Activated naive CD8-positive, alpha-beta T cell treated with anti-CD3 and anti-CD28 coated beads for 36 hours (primary cell): ENCODE measurements around the gene CDH23. TPM values are rescaled to one million over a fixed set of nuclear protein-coding genes. Genes with fewer than 3 reads are reported as not detected.
A peak's percentile ranks its signal among the peaks of the same experiment; 100 is the strongest.

Source experiments
- DNase-seq: peaks from one replicate; pipeline ENCODE4 v3.0.0; 2021
- H3K27ac Mint-ChIP-seq: one replicate; pipeline ENCODE4 v1.8.0; 2022; ENCODE audit warnings: mild to moderate bottlenecking, moderate library complexity, mixed read lengths
- H3K27me3 Mint-ChIP-seq: one replicate; pipeline ENCODE4 v1.8.0; 2022; ENCODE audit warnings: mild to moderate bottlenecking, mixed read lengths
- H3K36me3 Mint-ChIP-seq: one replicate; pipeline ENCODE4 v1.8.0; 2021; ENCODE audit warnings: mild to moderate bottlenecking, mixed read lengths
- H3K4me1 Mint-ChIP-seq: one replicate; pipeline ENCODE4 v1.8.0; 2021; ENCODE audit warnings: mixed read lengths
- H3K4me3 Mint-ChIP-seq: one replicate; pipeline ENCODE4 v1.8.0; 2022; ENCODE audit warnings: mild to moderate bottlenecking, moderate library complexity, mixed read lengths
- H3K9me3 Mint-ChIP-seq: one replicate; pipeline ENCODE4 v1.8.0; 2022; ENCODE audit warnings: mixed read lengths
- total RNA-seq, 2 experiments: library from RNA; stranded (reverse); gene quantifications; one replicate each; pipeline ENCODE4 v1.2.3, GENCODE V29; 2021

The CDH23 gene
- total RNA-seq, 2 experiments from 2014 or later: 1.4 TPM

DNA sequence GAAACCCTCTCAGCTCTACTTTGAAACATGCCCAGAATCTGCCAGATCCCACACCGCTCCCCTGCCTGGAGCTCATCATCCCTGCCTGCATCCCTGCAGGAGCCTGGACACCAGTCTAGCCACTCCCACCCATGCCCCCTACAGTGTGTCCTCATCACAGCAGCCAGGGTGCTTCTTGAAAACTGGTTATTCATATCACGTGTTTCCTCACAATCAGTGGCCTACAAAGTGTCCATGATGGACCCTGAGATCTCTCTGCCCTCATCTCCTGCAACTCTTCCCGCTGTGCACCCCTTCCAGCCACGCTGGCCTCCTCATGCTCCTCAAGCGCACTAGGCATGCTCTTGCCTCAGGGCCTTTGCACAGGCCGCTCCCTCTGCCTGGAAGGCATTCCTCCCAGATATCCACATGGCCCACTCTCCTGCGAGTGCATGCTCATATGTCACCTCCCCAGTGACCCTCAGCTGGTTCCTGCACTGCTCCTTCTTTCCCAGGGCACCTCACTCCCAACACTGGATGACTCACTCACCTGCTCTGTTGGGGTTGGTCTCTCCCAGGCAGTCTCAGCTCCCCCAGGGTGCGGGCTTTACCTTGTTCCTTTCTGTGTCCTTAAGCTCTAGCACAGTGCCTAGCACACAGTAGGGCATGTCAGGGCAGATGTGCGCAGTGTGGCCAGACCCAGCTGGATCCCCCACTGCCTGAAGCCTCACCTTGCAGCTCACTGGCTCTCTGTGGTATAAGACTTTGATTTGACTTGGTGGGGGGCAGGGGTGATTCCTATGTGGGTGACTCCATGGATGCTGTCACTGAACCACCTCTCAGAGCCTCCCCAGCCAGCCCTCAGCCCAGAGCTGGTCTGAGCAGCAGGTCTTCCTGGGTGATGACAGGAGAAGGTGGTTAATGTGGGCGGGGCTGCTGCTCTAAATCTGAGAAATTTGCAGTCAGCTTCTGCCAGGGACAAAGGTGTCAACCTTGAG, 37.3 kb downstream of the CDH23 start:
- H3K27ac Mint-ChIP-seq: no peak overlapping the region
- DNase-seq: peak; percentile 13
- no peaks in the 10 kb centered on the region for H3K36me3 Mint-ChIP-seq
- H3K4me1 Mint-ChIP-seq: peaks cover 2% of the 10 kb centered on the region
- H3K9me3 Mint-ChIP-seq: no peaks in the 10 kb centered on the region
- no peak overlapping the region for H3K4me3 Mint-ChIP-seq
- H3K27me3 Mint-ChIP-seq: no peaks in the 10 kb centered on the region

DNA sequence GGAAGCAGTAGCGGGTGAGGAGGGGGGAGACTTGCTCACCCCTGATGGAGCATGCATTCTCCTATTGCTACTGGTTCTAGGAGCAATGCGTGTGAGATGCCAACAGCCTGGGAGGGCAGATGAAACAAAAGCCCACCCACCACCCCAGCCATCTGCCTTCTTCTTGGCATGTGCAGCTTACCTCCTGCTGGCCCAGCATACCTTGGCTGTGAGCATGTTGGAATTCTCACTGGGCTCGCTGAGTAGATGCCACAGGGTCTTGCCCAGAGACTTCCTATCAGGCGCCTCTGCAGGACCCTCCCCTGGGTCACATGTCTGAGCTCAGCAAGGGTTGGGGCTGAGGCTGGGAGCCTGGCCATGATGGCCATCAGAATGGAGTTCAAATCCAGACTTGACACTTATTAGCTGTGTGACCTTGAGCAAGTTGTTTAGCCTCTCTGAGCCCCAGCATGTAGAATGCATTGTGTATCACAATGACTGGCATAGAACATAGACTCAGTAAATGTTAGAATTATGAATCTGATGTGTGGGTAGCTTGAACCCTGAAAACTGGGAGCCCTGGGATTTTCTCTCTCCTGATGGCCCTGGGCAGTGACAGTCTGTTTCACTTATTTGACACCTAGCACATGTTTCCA, 38.2 kb downstream of the CDH23 start:
- Mint-ChIP-seq H3K27ac (no peak overlapping the region), H3K27me3 (no peaks in the 10 kb centered on the region), H3K4me3 (no peak overlapping the region), H3K36me3 (no peaks in the 10 kb centered on the region), H3K4me1 (peaks cover 2% of the 10 kb centered on the region), H3K9me3 (no peaks in the 10 kb centered on the region)
- DNase-seq: no peak

DNA sequence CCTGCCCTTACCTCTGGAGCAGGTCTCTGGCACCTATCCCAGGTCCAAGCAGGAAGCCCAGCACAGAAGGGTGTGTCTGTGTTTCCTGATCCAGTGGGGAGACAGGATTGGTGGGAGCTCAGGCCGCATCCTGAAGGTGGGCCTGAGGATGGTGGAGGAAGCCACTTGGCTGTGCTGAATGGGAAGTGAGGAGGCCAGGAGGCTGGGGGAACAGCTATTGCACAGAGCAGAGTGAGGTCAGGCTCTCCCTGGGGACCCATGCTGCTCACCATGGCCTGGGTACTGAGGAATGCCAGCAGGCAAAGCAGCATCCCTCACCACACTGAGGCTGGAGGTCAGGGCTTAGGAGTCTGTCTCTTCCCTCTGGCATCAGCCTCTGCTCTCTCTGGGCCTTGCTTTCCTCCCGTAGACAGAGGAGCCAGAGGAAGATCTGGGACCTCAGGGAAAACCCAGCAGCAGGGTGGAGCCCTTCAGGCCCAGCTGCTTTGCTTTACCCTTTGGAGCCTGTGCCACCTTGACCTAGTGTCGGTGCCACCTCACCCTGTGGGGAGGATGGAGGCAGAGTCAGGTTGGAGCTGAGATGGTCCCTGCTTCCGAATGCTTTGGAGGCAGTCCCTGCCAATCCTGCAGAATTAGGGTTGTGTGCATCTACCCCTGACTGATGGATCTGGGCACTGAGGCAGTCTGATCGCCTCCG, 39.0 kb downstream of the CDH23 start:
- Mint-ChIP-seq H3K9me3 (no peaks in the 10 kb centered on the region), H3K4me3 (no peak overlapping the region), H3K36me3 (no peaks in the 10 kb centered on the region), H3K27me3 (no peaks in the 10 kb centered on the region), H3K4me1 (peaks cover 2% of the 10 kb centered on the region), H3K27ac (no peak overlapping the region)
- DNase-seq: no peak

DNA sequence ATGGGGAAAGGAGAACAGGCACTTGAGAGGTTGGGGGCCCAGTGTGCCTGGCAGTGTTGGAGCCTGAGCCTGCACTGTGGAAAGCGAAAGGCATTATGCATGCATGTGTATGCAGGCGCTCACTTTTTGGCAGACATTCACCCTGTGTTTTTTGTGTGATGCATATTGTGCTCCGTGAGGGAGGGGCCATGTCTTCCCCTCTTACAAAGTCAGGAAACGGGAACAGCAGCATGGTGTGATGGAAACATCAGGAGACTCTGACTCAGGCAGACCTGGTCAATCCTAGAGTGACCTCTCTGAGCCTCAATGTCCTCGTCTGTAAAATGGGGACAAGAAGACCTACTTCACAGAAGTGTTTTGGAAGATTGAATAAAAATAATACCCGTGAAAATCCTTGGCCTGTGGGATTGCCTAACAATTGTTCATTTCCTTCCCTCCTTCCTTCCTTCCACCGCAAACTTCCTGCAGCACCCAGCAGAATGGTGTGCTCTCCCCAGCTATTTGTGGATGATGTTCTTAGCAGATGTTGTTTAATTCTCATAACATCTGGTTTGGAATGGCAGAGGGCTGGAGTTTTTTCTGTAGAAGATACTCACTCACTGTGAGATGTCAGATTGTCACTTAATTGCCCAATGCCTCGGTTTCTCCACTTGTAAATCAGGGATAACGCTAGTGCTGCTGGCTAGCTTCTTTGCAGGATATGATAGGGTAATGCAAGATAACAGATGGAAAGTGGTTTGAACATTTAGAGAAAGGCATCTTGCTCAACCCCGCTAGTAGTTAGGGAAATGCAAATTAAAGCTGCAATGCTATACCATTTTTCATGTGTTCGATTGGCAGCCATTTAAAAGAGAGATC, 39.8 kb downstream of the CDH23 start:
- DNase-seq: no peak
- H3K4me1 Mint-ChIP-seq: peaks cover 2% of the 10 kb centered on the region
- H3K27ac Mint-ChIP-seq: no peak overlapping the region

DNA sequence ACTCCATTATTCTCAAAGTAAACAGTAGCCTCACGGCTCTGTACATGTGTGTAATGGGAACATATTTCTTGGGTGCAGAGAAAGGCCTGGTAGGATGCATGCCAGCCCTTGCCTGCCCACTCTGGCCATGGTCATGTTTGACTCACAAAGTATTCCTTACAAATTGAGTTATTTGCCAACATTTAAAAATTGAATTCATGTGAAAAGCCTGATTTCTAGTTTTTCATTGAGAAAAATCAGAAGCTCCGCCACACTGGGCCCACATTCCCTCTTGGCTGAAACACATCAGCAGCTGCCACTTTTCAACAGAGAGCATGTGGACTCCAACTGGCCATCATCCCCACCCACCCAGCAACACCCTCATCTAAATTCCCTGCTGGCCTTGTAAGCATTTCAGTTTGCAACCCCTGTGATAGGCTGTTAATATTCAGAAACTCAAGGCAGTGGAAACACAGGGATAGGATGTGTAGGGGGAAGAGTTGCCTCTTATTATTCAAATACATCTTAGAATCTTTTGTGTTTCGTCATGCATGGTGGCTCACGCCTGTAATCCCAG, 40.9 kb downstream of the CDH23 start:
- no peak overlapping the region for H3K27ac Mint-ChIP-seq

More for the DNA sequence above, 39.8 kb downstream of the CDH23 start:
- Mint-ChIP-seq H3K36me3 (no peaks in the 10 kb centered on the region), H3K4me3 (no peak overlapping the region), H3K27me3 (no peaks in the 10 kb centered on the region), H3K9me3 (no peaks in the 10 kb centered on the region)

DNA sequence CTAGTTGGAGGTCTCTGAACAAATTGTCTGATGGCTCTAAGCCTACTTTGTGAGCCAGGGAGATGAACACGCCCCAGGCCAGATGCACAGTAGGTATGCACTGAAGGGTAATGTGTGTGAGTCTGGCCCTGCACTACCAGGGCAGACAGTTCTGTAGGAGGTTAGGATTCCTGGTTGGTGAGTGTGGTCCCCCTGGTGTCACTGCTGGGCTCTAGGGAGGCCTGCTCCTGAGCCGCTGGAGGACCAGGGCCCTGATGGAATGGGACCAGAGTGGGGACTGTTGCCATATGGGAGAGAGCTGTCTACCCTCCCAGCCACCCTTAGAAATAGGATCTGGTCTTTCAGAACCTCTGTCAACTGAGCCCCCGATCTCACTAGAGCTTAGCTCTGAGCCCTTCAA, 42.0 kb downstream of the CDH23 start:
- H3K4me3 Mint-ChIP-seq: no peak overlapping the region
- peaks cover 2% of the 10 kb centered on the region for H3K4me1 Mint-ChIP-seq
- H3K36me3 Mint-ChIP-seq: no peaks in the 10 kb centered on the region
- no peaks in the 10 kb centered on the region for H3K27me3 Mint-ChIP-seq
- no peak overlapping the region for H3K27ac Mint-ChIP-seq
- DNase-seq: no peak
- no peaks in the 10 kb centered on the region for H3K9me3 Mint-ChIP-seq

More for the DNA sequence above, 40.9 kb downstream of the CDH23 start:
- H3K27me3 Mint-ChIP-seq: no peaks in the 10 kb centered on the region
- H3K9me3 Mint-ChIP-seq: no peaks in the 10 kb centered on the region
- DNase-seq: no peak
- no peaks in the 10 kb centered on the region for H3K36me3 Mint-ChIP-seq
- no peak overlapping the region for H3K4me3 Mint-ChIP-seq
- peaks cover 2% of the 10 kb centered on the region for H3K4me1 Mint-ChIP-seq

DNA sequence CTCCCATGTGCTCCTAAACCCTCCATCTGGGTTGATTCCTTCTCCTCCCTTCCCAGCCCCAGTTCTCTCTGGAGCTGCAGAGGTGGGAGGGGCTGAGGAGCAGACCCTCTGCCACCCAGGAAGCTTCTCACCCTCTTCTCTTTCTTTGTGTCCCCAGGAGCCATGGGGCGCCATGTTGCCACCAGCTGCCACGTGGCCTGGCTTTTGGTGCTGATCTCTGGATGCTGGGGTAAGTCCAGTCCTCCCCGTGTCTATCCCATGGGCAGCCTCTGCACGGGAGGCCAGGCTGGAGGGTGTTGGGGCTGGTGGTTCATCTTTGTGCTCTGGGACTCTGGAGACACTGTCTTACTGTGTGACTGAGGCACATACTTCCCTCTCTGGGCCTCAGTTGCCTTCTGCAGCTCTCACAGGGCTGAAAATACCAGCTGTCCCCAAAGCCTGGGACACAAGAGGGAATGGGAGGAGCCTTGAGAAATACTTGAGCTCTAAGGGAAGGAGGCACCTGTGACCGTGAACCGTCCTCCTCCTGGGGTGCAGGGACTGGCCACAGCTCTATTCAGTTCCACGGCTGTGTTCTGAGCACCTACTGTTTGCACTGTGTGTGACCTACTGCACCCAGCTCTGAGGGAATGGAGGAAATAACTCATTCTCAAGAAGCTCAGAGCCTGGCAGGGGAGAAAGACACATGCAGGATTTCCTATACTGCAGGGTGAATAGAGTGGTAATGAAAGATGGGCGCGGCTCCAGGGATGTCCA, 43.1 kb downstream of the CDH23 start:
- no peaks in the 10 kb centered on the region for H3K36me3 Mint-ChIP-seq
- H3K4me1 Mint-ChIP-seq: no peaks in the 10 kb centered on the region
- no peak overlapping the region for H3K27ac Mint-ChIP-seq
- DNase-seq: no peak
- no peaks in the 10 kb centered on the region for H3K9me3 Mint-ChIP-seq
- H3K4me3 Mint-ChIP-seq: no peak overlapping the region
- no peaks in the 10 kb centered on the region for H3K27me3 Mint-ChIP-seq

DNA sequence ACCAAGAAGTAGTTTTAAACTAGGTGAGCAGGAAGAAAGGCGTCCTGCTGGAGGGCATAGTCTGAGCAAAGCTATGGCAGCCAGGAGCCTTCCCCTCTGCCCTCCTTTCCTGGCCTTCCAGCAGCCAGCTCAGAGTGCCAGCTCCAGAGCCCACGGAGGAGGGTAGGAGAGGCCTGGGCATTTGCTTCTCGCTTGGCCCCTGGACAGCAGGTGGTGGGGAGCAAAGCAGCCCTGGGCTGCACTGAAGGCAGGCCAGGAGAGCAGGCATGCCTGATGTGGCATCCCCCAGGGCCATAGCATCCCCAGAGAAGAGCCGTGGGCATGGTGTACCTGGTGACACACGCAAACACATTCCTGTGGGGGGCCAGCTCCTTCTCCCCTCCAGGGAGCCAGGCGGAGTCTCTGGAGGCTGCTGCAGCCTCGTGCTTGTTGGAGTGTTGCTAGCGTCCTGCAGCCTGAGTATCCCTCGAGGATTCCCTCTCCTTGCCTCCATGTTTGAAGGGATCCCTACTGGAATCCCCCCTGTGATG, 43.9 kb downstream of the CDH23 start:
- H3K9me3 Mint-ChIP-seq: no peaks in the 10 kb centered on the region
- no peak for DNase-seq
- no peaks in the 10 kb centered on the region for H3K27me3 Mint-ChIP-seq
- H3K4me3 Mint-ChIP-seq: no peak overlapping the region
- H3K27ac Mint-ChIP-seq: no peak overlapping the region
- H3K4me1 Mint-ChIP-seq: no peaks in the 10 kb centered on the region
- H3K36me3 Mint-ChIP-seq: no peaks in the 10 kb centered on the region

DNA sequence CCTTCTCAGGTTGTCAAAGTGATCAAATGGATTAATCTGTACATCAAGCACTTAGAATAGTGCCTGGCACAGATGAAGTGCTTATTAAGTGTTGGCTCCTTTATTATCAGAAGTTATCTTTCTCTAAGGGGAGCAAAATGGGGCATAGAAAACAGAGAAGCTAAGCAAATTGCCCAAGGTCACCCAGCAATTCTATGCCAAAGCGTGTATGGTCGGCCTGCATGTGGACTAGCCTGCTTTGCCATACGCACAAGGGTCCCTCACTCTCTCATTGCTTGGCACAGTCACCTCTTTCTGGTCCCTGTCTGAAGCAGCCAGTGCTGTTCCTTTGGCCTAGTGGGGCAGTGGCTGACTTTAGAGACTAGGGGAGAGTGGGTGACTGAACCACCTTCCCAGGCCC, 45.3 kb downstream of the CDH23 start:
- no peak for DNase-seq
- Mint-ChIP-seq H3K9me3 (no peaks in the 10 kb centered on the region), H3K27ac (no peak overlapping the region), H3K36me3 (no peaks in the 10 kb centered on the region), H3K4me3 (no peak overlapping the region), H3K4me1 (no peaks in the 10 kb centered on the region), H3K27me3 (no peaks in the 10 kb centered on the region)

DNA sequence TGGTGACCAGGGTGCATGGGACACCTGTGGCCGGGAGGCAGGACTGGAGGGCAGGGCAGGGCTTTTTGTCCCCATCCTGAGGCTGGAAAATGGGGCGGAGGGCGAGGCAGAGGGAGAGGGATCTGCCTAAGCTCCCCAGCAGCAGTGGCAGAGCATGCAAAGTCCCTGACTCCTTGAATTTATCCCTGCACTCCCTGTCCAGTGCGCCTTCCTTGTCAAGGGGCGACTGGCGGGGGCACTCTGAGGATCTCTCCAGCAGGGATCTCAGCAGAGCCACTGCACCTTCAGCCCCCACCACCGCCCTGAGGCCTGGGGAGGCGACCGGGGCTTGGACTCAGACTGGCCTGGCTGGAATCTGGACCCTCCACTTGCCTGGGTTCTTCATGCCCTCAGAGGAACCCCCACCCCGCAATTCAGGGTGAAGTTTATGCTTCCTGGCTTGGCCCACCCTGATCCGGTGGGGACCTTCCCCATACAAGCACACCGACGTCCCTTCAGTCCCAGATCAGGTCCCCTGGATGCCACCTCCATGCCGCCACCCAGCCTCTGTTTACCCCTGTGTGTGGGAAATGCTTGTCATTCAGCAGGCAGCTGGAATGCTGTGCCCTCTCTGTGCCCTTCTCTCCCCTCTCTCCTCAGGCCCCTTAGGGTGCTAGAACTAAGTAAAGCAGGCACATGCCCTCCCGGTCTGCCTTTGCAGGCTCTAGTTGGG, 46.3 kb downstream of the CDH23 start:
- Mint-ChIP-seq H3K27me3 (no peaks in the 10 kb centered on the region), H3K4me3 (no peak overlapping the region), H3K9me3 (no peaks in the 10 kb centered on the region), H3K36me3 (no peaks in the 10 kb centered on the region), H3K27ac (no peak overlapping the region), H3K4me1 (no peaks in the 10 kb centered on the region)
- no peak for DNase-seq

DNA sequence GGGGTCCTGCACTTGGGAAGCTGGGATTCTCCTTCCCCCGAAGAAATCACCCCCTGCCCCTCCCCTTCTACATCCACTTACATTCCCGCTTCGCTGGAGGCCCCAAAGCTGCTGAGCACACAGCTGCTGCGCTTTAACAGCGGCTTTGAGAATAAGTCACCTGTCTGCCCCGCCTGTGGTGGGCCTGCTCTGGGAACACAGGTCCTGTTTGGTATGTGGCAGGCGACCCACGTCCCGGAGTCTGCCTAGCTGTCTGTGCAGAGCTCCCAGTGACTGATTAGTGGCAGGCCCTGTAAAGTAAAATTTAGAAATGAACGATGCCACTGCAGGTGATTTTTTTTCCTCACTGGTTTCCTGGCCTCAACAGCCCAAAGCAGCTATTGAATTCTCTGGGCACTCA, 47.0 kb downstream of the CDH23 start:
- H3K27ac Mint-ChIP-seq: no peak overlapping the region
- H3K27me3 Mint-ChIP-seq: no peaks in the 10 kb centered on the region
- H3K4me3 Mint-ChIP-seq: no peak overlapping the region
- no peak for DNase-seq
- no peaks in the 10 kb centered on the region for H3K36me3 Mint-ChIP-seq
- no peaks in the 10 kb centered on the region for H3K4me1 Mint-ChIP-seq
- no peaks in the 10 kb centered on the region for H3K9me3 Mint-ChIP-seq

DNA sequence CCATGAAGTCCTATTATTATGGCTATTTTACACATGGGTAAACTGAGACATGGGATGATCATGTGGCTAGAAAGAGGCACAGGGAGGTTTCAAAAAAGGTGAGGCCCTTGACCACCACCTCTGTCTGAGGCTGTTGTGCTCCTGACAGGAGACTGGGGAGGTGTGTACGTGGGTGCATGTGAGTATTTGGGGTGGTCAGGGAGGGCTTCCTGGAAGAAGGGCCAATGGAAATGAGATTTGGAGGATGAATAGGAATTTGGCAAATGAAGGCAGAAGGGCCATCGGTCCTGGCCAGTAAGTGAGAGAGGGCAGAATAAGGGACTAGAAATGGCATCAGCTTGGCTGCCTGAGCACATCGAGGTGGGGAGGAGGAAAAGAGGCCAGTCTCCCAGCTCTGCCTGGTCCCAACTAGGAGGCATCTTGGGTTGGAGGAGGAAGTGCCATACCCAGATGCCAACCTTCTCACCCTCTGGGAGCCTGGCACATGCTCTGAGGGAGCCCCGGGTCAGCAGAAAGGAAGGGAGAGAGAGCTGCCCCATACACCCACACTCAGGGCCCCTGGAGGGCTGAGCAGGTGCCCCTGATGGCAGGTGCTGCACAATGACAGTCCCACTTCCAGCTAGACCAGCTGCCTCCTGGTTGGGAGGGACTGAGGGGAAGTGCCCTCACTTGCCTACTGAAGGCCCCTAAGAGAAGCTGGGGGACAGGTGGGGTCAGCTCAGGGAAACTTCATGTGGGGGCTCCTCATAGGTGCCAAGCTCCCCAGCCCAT, 47.7 kb downstream of the CDH23 start:
- H3K9me3 Mint-ChIP-seq: no peaks in the 10 kb centered on the region
- H3K36me3 Mint-ChIP-seq: no peaks in the 10 kb centered on the region

More for the DNA sequence above, 47.7 kb downstream of the CDH23 start:
- H3K27ac Mint-ChIP-seq: no peak overlapping the region
- no peaks in the 10 kb centered on the region for H3K4me1 Mint-ChIP-seq
- no peaks in the 10 kb centered on the region for H3K27me3 Mint-ChIP-seq
- no peak overlapping the region for H3K4me3 Mint-ChIP-seq
- DNase-seq: no peak
